Vagina (tissue), 2 donors: ENCODE results near the gene TRIM24. TPM values are rescaled to one million over a fixed set of nuclear protein-coding genes. Genes with fewer than 3 reads are reported as not detected.
"Not testable (repeated sequence)": the region's sequence is repeated elsewhere in the genome, so short reads cannot be mapped to it uniquely, and the experiment has no call there.

Source experiments
- DNase-seq, 2 donors: peaks; one replicate each; pipeline ENCODE4 v3.0.0-alpha.2; 2017; ENCODE audit errors: extremely low spot score in 2 of 2
- H3K27ac ChIP-seq: fragments of 200-600 bp; sonication (generic); one replicate; pipeline ENCODE4 v1.5.1; 2019
- H3K27me3 ChIP-seq: fragments of 200-600 bp; sonication (generic); one replicate; pipeline ENCODE4 v1.5.1; 2019
- H3K36me3 ChIP-seq, 2 donors: fragments of 200-600 bp; sonication (generic); one replicate each; pipeline ENCODE4 v1.5.1; 2017 to 2019
- H3K4me1 ChIP-seq: fragments of 200-600 bp; sonication (generic); one replicate; pipeline ENCODE4 v1.5.1; 2019
- H3K4me3 ChIP-seq, 2 donors: fragments of 200-600 bp; sonication (generic); 1 replicate in 1 of 2; 2 replicates in 1 of 2; pipeline ENCODE4 v1.5.1; 2016 to 2019
- H3K9me3 ChIP-seq: fragments of 200-600 bp; sonication (generic); one replicate; pipeline ENCODE4 v1.5.1; 2019
- POLR2A ChIP-seq, 2 donors: fragments of 450-650 bp; IDR thresholded peaks; one replicate each; pipeline ENCODE4 v1.6.1; 2017; ENCODE audit warnings: antibody characterized with exemption in 2 of 2, mild to moderate bottlenecking in 2 of 2, moderate library complexity in 2 of 2
- POLR2AphosphoS5 ChIP-seq, 2 donors: sonication (generic); formaldehyde crosslinking; IDR thresholded peaks; one replicate each; pipeline ENCODE4 v1.9.0; 2017; ENCODE audit warnings: antibody characterized with exemption in 2 of 2, mild to moderate bottlenecking in 2 of 2, low read depth in 1 of 2; ENCODE audit not compliant: insufficient read depth in 1 of 2
- intact Hi-C: fragments of 100-400 bp; cut with DNase I; formaldehyde crosslinking; loops from one replicate; pipeline ENCODE4 v1.15.1; 2023
- total RNA-seq: library from RNA; depleted of rRNA; stranded (reverse); fragments of >200 nt; gene quantifications from one replicate; pipeline ENCODE4 v1.2.3, GENCODE V29; 2016
- TF ChIP-seq, protein P1 (sequence below), 3 experiments: fragments of 450-650 bp in 2 of 3; fragments of 200-600 bp in 1 of 3; sonication (generic) in 1 of 3; IDR thresholded peaks; one replicate each; pipeline ENCODE4 v1.5.1; 2017 to 2019; ENCODE audit warnings: antibody characterized with exemption in 3 of 3, mild to moderate bottlenecking in 2 of 3, moderate library complexity in 2 of 3

Gene TRIM24
- total RNA-seq, 1 donor from 2014 or later, result 12.5 TPM

GRCh38 chr7:138527746-138528223 lies 67.7 kb downstream of the TRIM24 start:
- peaks cover 17% of the 10 kb centered on the region for H3K9me3 ChIP-seq
- peaks cover 0 to 68% of the 10 kb centered on the region in 2 donors for H3K36me3 ChIP-seq
- intact Hi-C loops, result no loop called here
- TF ChIP-seq, protein P1, sequence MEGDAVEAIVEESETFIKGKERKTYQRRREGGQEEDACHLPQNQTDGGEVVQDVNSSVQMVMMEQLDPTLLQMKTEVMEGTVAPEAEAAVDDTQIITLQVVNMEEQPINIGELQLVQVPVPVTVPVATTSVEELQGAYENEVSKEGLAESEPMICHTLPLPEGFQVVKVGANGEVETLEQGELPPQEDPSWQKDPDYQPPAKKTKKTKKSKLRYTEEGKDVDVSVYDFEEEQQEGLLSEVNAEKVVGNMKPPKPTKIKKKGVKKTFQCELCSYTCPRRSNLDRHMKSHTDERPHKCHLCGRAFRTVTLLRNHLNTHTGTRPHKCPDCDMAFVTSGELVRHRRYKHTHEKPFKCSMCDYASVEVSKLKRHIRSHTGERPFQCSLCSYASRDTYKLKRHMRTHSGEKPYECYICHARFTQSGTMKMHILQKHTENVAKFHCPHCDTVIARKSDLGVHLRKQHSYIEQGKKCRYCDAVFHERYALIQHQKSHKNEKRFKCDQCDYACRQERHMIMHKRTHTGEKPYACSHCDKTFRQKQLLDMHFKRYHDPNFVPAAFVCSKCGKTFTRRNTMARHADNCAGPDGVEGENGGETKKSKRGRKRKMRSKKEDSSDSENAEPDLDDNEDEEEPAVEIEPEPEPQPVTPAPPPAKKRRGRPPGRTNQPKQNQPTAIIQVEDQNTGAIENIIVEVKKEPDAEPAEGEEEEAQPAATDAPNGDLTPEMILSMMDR (IDR thresholded peaks at IDR 0.05), result no peak
- TF ChIP-seq POLR2A (IDR thresholded peaks at IDR 0.05), result no peak
- no peak for TF ChIP-seq POLR2AphosphoS5 (IDR thresholded peaks at IDR 0.05; ENCODE audit: insufficient read depth in 1 of 2, low read depth in 1 of 2)
- no peaks in the 10 kb centered on the region for H3K27me3 ChIP-seq
- H3K4me3 ChIP-seq, result no peak overlapping the region
- no peaks in the 10 kb centered on the region for H3K4me1 ChIP-seq
- no peak for DNase-seq
- no peak overlapping the region for H3K27ac ChIP-seq

DNA sequence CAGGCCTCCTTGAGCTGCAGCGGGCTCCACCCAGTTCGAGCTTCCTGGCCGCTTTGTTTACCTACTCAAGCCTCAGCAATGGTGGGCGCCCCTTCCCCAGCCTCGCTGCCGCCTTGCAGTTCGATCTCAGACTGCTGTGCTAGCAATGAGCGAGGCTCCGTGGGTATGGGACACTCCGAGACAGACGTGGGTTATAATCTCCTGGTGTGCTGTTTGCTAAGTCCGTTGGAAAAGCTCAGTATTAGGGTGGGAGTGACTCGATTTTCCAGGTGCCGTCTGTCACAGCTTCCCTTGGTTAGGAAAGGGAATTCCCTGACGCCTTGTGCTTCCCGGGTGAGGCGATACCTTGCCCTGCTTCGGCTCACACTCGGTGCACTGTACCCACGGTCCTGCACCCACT lies 76.8 kb downstream of the TRIM24 start:
- H3K27ac ChIP-seq, H3K4me1 ChIP-seq, H3K9me3 ChIP-seq, DNase-seq, H3K27me3 ChIP-seq, intact Hi-C loops, H3K4me3 ChIP-seq: not testable (repeated sequence)
- peaks cover 0 to 33% of the 10 kb centered on the region in 2 donors for H3K36me3 ChIP-seq

GRCh38 chr7:138538518-138538917 lies 78.5 kb downstream of the TRIM24 start:
- intact Hi-C loops, result no loop called here
- H3K27ac ChIP-seq, result no peak overlapping the region
- no peaks in the 10 kb centered on the region for H3K4me1 ChIP-seq
- no peak for DNase-seq
- peaks cover 0 to 38% of the 10 kb centered on the region in 2 donors for H3K36me3 ChIP-seq
- no peaks in the 10 kb centered on the region for H3K9me3 ChIP-seq
- H3K4me3 ChIP-seq, result no peak overlapping the region
- TF ChIP-seq, protein P1 (IDR thresholded peaks at IDR 0.05), result no peak
- TF ChIP-seq POLR2A (IDR thresholded peaks at IDR 0.05) (no peak), POLR2AphosphoS5 (IDR thresholded peaks at IDR 0.05; ENCODE audit: insufficient read depth in 1 of 2, low read depth in 1 of 2) (no peak)
- no peaks in the 10 kb centered on the region for H3K27me3 ChIP-seq

- Histone ChIP-seq H3K27ac (no peak overlapping the region), H3K4me3 (no peak overlapping the region), H3K36me3 (peaks cover 0 to 38% of the 10 kb centered on the region in 2 donors), H3K9me3 (no peaks in the 10 kb centered on the region), H3K27me3 (no peaks in the 10 kb centered on the region), H3K4me1 (no peaks in the 10 kb centered on the region)
- DNase-seq, result no peak
- intact Hi-C loops, result no loop called here
- no peak for TF ChIP-seq POLR2A (IDR thresholded peaks at IDR 0.05)
- TF ChIP-seq, protein P1 (IDR thresholded peaks at IDR 0.05), result no peak
- no peak for TF ChIP-seq POLR2AphosphoS5 (IDR thresholded peaks at IDR 0.05; ENCODE audit: insufficient read depth in 1 of 2, low read depth in 1 of 2)
Measured at GRCh38 chr7:138538997-138539644, 79.1 kb downstream of the TRIM24 start.

GRCh38 chr7:138542183-138542582 lies 82.1 kb downstream of the TRIM24 start:
- no peak for DNase-seq
- intact Hi-C loops, result no loop called here
- TF ChIP-seq, protein P1 (IDR thresholded peaks at IDR 0.05), result no peak
- TF ChIP-seq POLR2AphosphoS5 (IDR thresholded peaks at IDR 0.05; ENCODE audit: insufficient read depth in 1 of 2, low read depth in 1 of 2) (no peak), POLR2A (IDR thresholded peaks at IDR 0.05) (no peak)
- no peaks in the 10 kb centered on the region for H3K27me3 ChIP-seq
- H3K4me1 ChIP-seq, result no peaks in the 10 kb centered on the region
- H3K36me3 ChIP-seq, result peaks cover 0 to 39% of the 10 kb centered on the region in 2 donors
- H3K27ac ChIP-seq, result no peak overlapping the region
- no peak overlapping the region for H3K4me3 ChIP-seq
- no peaks in the 10 kb centered on the region for H3K9me3 ChIP-seq
